Transverse colon (tissue), 4 donors: ENCODE measurements around the gene RAB19. TPM values are rescaled to one million over a fixed set of nuclear protein-coding genes. Genes with fewer than 3 reads are reported as not detected.
"Not testable (repeated sequence)": the region's sequence is repeated elsewhere in the genome, so short reads cannot be mapped to it uniquely, and the experiment has no call there.

Source experiments
- DNase-seq: peaks from one replicate; pipeline ENCODE4 v3.0.0-alpha.2; 2019
- H3K27ac ChIP-seq, 4 donors: fragments of 200-600 bp; sonication (generic); 2 replicates each; pipeline ENCODE4 v1.5.1; 2016 to 2018; ENCODE audit warnings: inconsistent platforms in 4 of 4
- H3K27me3 ChIP-seq: fragments of 200-600 bp; sonication (generic); 2 replicates; pipeline ENCODE4 v1.5.1; 2017; ENCODE audit warnings: inconsistent platforms
- H3K36me3 ChIP-seq, 4 donors: fragments of 200-600 bp; sonication (generic); 2 replicates each; pipeline ENCODE4 v1.5.1; 2017 to 2019; ENCODE audit warnings: inconsistent platforms in 4 of 4
- H3K4me1 ChIP-seq, 4 donors: fragments of 200-600 bp; sonication (generic); 2 replicates each; pipeline ENCODE4 v1.5.1; 2017 to 2020; ENCODE audit warnings: inconsistent platforms in 4 of 4
- H3K4me3 ChIP-seq, 4 donors: fragments of 200-600 bp; sonication (generic); 1 replicate in 1 of 4; 2 replicates in 3 of 4; pipeline versions ENCODE4 v1.5.1 to v1.6.1; 2017 to 2019; ENCODE audit warnings: inconsistent platforms in 4 of 4
- H3K9me3 ChIP-seq, 2 donors: fragments of 200-600 bp; sonication (generic); 2 replicates each; pipeline ENCODE4 v1.5.1; 2017 to 2019; ENCODE audit warnings: inconsistent platforms in 2 of 2
- CTCF ChIP-seq, 5 experiments: fragments of 200-600 bp in 3 of 5; fragments of 450-650 bp in 2 of 5; sonication (generic) in 3 of 5; IDR thresholded peaks; 1 replicate in 2 of 5; 2 replicates in 3 of 5; pipeline ENCODE4 v1.5.1; 2016 to 2017; ENCODE audit warnings: antibody characterized with exemption in 5 of 5, inconsistent platforms in 3 of 5, mild to moderate bottlenecking in 2 of 5, moderate library complexity in 1 of 5
- EP300 ChIP-seq: sonication (generic); formaldehyde crosslinking; IDR thresholded peaks from one replicate; pipeline ENCODE4 v1.6.1; 2017; ENCODE audit warnings: antibody characterized with exemption, low read depth
- POLR2A ChIP-seq: fragments of 450-650 bp; IDR thresholded peaks from one replicate; pipeline ENCODE4 v1.6.1; 2016; ENCODE audit warnings: antibody characterized with exemption, mild to moderate bottlenecking, moderate library complexity
- POLR2AphosphoS5 ChIP-seq, 3 donors: sonication (generic); formaldehyde crosslinking; IDR thresholded peaks; one replicate each; pipeline ENCODE4 v1.6.1; 2016; ENCODE audit warnings: antibody characterized with exemption in 3 of 3
- WGBS, 2 donors: methylation state at CpG; one replicate each; pipeline ENCODE4 v1.1.5; 2018; ENCODE audit warnings: low coverage in 1 of 2; 5-methylcytosine and 5-hydroxymethylcytosine counted together
- in situ Hi-C, 4 donors: fragments of 200-750 bp; cut with MboI; loops; one replicate each; pipeline versions ENCODE4 v1.15.0 to v1.15.1; 2017; ENCODE audit warnings: low sequenced_read_pairs in 3 of 4, low pct_ligation_motif_present in 1 of 4, low pct_unique_long_range_greater_than_20kb in 1 of 4
- intact Hi-C: fragments of 100-400 bp; cut with DNase I; formaldehyde crosslinking; loops from one replicate; pipeline ENCODE4 v1.15.1; 2023; ENCODE audit warnings: low total_unique reads
- total RNA-seq, 4 donors: library from RNA; depleted of rRNA; stranded (reverse); fragments of >200 nt; gene quantifications; one replicate each; pipeline ENCODE4 v1.1.0, GENCODE V29; 2016

The RAB19 gene
- total RNA-seq, 4 donors from 2014 or later: 10.3 to 87.9 (median 18.9) TPM

GRCh38 chr7:140417456-140418155, 13.7 kb downstream of the RAB19 start:
- Histone ChIP-seq H3K27me3 (no peaks in the 10 kb centered on the region), H3K4me3 (no peak overlapping the region), H3K9me3 (no peaks in the 10 kb centered on the region), H3K36me3 (no peaks in the 10 kb centered on the region), H3K4me1 (peaks cover 0 to 7% (median 2%) of the 10 kb centered on the region in 4 donors), H3K27ac (no peak overlapping the region)
- no peak for DNase-seq
- in situ Hi-C loops: no loop called here
- intact Hi-C loops: no loop called here
- TF ChIP-seq POLR2A: no peak
- TF ChIP-seq EP300: no peak
- TF ChIP-seq POLR2AphosphoS5 (IDR thresholded peaks at IDR 0.05): no peak
- TF ChIP-seq CTCF (IDR thresholded peaks at IDR 0.05): no peak
- WGBS, 2 donors: 65 to 66% methylated on average over 2 to 8 of the region's 8 CpGs

- WGBS, 2 donors: 65 to 83% methylated on average over 2 to 5 of the region's 5 CpGs
- H3K36me3 ChIP-seq, H3K27ac ChIP-seq, H3K4me1 ChIP-seq, intact Hi-C loops, H3K4me3 ChIP-seq, H3K27me3 ChIP-seq, H3K9me3 ChIP-seq, in situ Hi-C loops: not testable (repeated sequence)
- DNase-seq: peak; percentile 34
- peak; percentile 53 to 81 (median 64) for TF ChIP-seq POLR2AphosphoS5 (IDR thresholded peaks at IDR 0.05)
Observed at GRCh38 chr7:140418156-140418472, 14.3 kb downstream of the RAB19 start.

- Histone ChIP-seq H3K4me1 (peaks cover 0 to 7% (median 2%) of the 10 kb centered on the region in 4 donors), H3K36me3 (no peaks in the 10 kb centered on the region), H3K4me3 (no peak overlapping the region), H3K27me3 (no peaks in the 10 kb centered on the region), H3K27ac (no peak overlapping the region), H3K9me3 (no peaks in the 10 kb centered on the region)
- WGBS, 2 donors: 59 to 60% methylated on average over 3 to 4 of the region's 4 CpGs
- TF ChIP-seq POLR2AphosphoS5 (IDR thresholded peaks at IDR 0.05) (no peak), EP300 (no peak), POLR2A (no peak), CTCF (IDR thresholded peaks at IDR 0.05) (no peak)
- in situ Hi-C loops: no loop called here
- intact Hi-C loops: no loop called here
- DNase-seq: no peak
Observed at GRCh38 chr7:140418653-140419052, 14.8 kb downstream of the RAB19 start.

GRCh38 chr7:140421521-140421920, 17.7 kb downstream of the RAB19 start:
- no peaks in the 10 kb centered on the region for H3K36me3 ChIP-seq
- H3K4me1 ChIP-seq: peaks cover 0 to 7% (median 2%) of the 10 kb centered on the region in 4 donors
- no peak for DNase-seq
- intact Hi-C loops (no loop called here), in situ Hi-C loops (no loop called here)
- H3K27me3 ChIP-seq: no peaks in the 10 kb centered on the region
- TF ChIP-seq POLR2A (no peak), CTCF (IDR thresholded peaks at IDR 0.05) (no peak), EP300 (no peak), POLR2AphosphoS5 (IDR thresholded peaks at IDR 0.05) (no peak)
- WGBS, 2 donors: 97 to 100% methylated on average over 2 of the region's 2 CpGs
- no peak overlapping the region for H3K27ac ChIP-seq
- H3K4me3 ChIP-seq: no peak overlapping the region
- H3K9me3 ChIP-seq: no peaks in the 10 kb centered on the region

GRCh38 chr7:140423501-140423900, 19.6 kb downstream of the RAB19 start:
- H3K9me3 ChIP-seq: no peaks in the 10 kb centered on the region
- no peaks in the 10 kb centered on the region for H3K27me3 ChIP-seq
- no peaks in the 10 kb centered on the region for H3K36me3 ChIP-seq
- intact Hi-C loops: no loop called here
- H3K27ac ChIP-seq: no peak overlapping the region
- no peak for TF ChIP-seq POLR2A
- TF ChIP-seq CTCF (IDR thresholded peaks at IDR 0.05): no peak
- TF ChIP-seq POLR2AphosphoS5 (IDR thresholded peaks at IDR 0.05): no peak
- TF ChIP-seq EP300: no peak
- no peak overlapping the region for H3K4me3 ChIP-seq
- 88 to 94% methylated on average over 3 of the region's 3 CpGs for WGBS, 2 donors
- in situ Hi-C loops: no loop called here
- no peaks in the 10 kb centered on the region for H3K4me1 ChIP-seq
- no peak for DNase-seq
